DOHH2 (cell line): ENCODE results near the gene ACTR2.

Experiments
- CTCF ChIP-seq: fragments of 200-600 bp; sonication (generic); IDR thresholded peaks from one replicate; pipeline ENCODE4 v1.5.1; 2014; ENCODE audit warnings: antibody characterized with exemption, mild to moderate bottlenecking, low read depth, low read length; ENCODE audit not compliant: poor library complexity, severe bottlenecking
- EZH2phosphoT487 ChIP-seq: fragments of 200-600 bp; sonication (generic); IDR thresholded peaks from 2 replicates; pipeline ENCODE4 v1.6.1; 2017; ENCODE audit warnings: borderline replicate concordance, mild to moderate bottlenecking, antibody characterized with exemption, low read length, moderate library complexity, mixed read lengths

- TF ChIP-seq CTCF (no peak), EZH2phosphoT487 (no peak)
Measured at GRCh38 chr2:65297544-65297943, 69.9 kb downstream of the ACTR2 start.
